CD14-positive monocyte (primary cell): ENCODE measurements around the gene ICE1. TPM values are rescaled to one million over a fixed set of nuclear protein-coding genes. Genes with fewer than 3 reads are reported as not detected.

Experiments used
- DNase-seq, 3 donors: peaks; one replicate each; pipeline ENCODE4 v3.0.0-alpha.2; 2011 to 2022
- H2AFZ ChIP-seq: 2 replicates; pipeline ENCODE4 v1.6.0; 2012; ENCODE audit warnings: mild to moderate bottlenecking, low read depth, low read length, inconsistent platforms; ENCODE audit not compliant: insufficient read depth, poor library complexity, severe bottlenecking
- H3K27ac ChIP-seq, 2 donors: 1 replicate in 1 of 2; 2 replicates in 1 of 2; pipeline ENCODE4 v1.5.1; 2012 to 2013; ENCODE audit warnings: low read length in 2 of 2, control low read depth in 1 of 2, inconsistent platforms in 1 of 2, low read depth in 1 of 2, mild to moderate bottlenecking in 1 of 2
- H3K27me3 ChIP-seq, 2 donors: one replicate each; pipeline versions ENCODE4 v1.6.0 to v1.6.1; 2011 to 2013; ENCODE audit warnings: low read length in 2 of 2; ENCODE audit not compliant: control insufficient read depth in 2 of 2, insufficient read depth in 2 of 2
- H3K36me3 ChIP-seq, 2 donors: replicated peaks in 1 of 2; 1 replicate in 1 of 2; 2 replicates in 1 of 2; pipeline versions ENCODE4 v1.5.1 to v1.6.1; 2012 to 2013; ENCODE audit warnings: low read length in 2 of 2, control low read depth in 1 of 2, inconsistent platforms in 1 of 2, mild to moderate bottlenecking in 1 of 2; ENCODE audit not compliant: insufficient read depth in 2 of 2, control insufficient read depth in 1 of 2
- H3K4me1 ChIP-seq, 2 donors: 1 replicate in 1 of 2; 2 replicates in 1 of 2; pipeline versions ENCODE4 v1.5.1 to v1.6.1; 2012 to 2013; ENCODE audit warnings: low read length in 2 of 2, control low read depth in 1 of 2, inconsistent platforms in 1 of 2, mild to moderate bottlenecking in 1 of 2, moderate library complexity in 1 of 2; ENCODE audit not compliant: insufficient read depth in 2 of 2, control insufficient read depth in 1 of 2
- H3K4me2 ChIP-seq: replicated peaks from 2 replicates; pipeline ENCODE3; 2012; ENCODE audit warnings: low read length, moderate library complexity, mild to moderate bottlenecking; ENCODE audit not compliant: poor library complexity, severe bottlenecking; ENCODE audit errors: extremely low read depth
- H3K4me3 ChIP-seq, 3 experiments: fragments of 200-600 bp in 1 of 3; sonication (generic) in 1 of 3; replicated peaks in 1 of 3; 1 replicate in 2 of 3; 2 replicates in 1 of 3; pipeline ENCODE4 v1.5.1; 2011 to 2013; ENCODE audit warnings: low read length in 3 of 3, mild to moderate bottlenecking in 3 of 3, control low read depth in 2 of 3, low read depth in 2 of 3, inconsistent platforms in 1 of 3, moderate library complexity in 1 of 3
- H3K79me2 ChIP-seq: 2 replicates; pipeline ENCODE4 v1.6.0; 2012; ENCODE audit warnings: mild to moderate bottlenecking, control low read depth, inconsistent platforms, low read length, moderate library complexity; ENCODE audit not compliant: insufficient read depth
- H3K9ac ChIP-seq: 2 replicates; pipeline ENCODE4 v1.6.0; 2017; ENCODE audit warnings: low read length, mild to moderate bottlenecking; ENCODE audit not compliant: insufficient read depth, poor library complexity, severe bottlenecking
- H3K9me3 ChIP-seq, 2 donors: replicated peaks in 1 of 2; 1 replicate in 1 of 2; 2 replicates in 1 of 2; pipeline versions ENCODE4 v1.5.1 to v1.6.1; 2012 to 2013; ENCODE audit warnings: low read length in 2 of 2, control low read depth in 1 of 2; ENCODE audit not compliant: control insufficient read depth in 1 of 2, insufficient read depth in 1 of 2
- H4K20me1 ChIP-seq: 2 replicates; pipeline ENCODE4 v1.6.0; 2012; ENCODE audit warnings: mild to moderate bottlenecking, low read length, control low read depth, moderate library complexity; ENCODE audit not compliant: insufficient read depth
- H3K27ac Mint-ChIP-seq, 7 donors: one replicate each; pipeline ENCODE4 v1.8.0; 2020; ENCODE audit warnings: mild to moderate bottlenecking in 7 of 7, mixed read lengths in 7 of 7, moderate library complexity in 6 of 7, inconsistent platforms in 2 of 7
- H3K27me3 Mint-ChIP-seq, 3 donors: one replicate each; pipeline ENCODE4 v1.8.0; 2021 to 2022; ENCODE audit warnings: low read depth in 3 of 3, mild to moderate bottlenecking in 3 of 3, mixed read lengths in 3 of 3, moderate library complexity in 3 of 3, inconsistent platforms in 1 of 3
- H3K36me3 Mint-ChIP-seq, 2 donors: one replicate each; pipeline ENCODE4 v1.8.0; 2020; ENCODE audit warnings: mixed read lengths in 2 of 2, inconsistent platforms in 1 of 2, mild to moderate bottlenecking in 1 of 2
- H3K4me1 Mint-ChIP-seq: one replicate; pipeline ENCODE4 v1.8.0; 2020; ENCODE audit warnings: mild to moderate bottlenecking, mixed read lengths
- H3K4me3 Mint-ChIP-seq, 2 donors: one replicate each; pipeline ENCODE4 v1.8.0; 2020; ENCODE audit warnings: mild to moderate bottlenecking in 2 of 2, mixed read lengths in 2 of 2, moderate library complexity in 1 of 2
- H3K9me3 Mint-ChIP-seq, 7 donors: one replicate each; pipeline ENCODE4 v1.8.0; 2020 to 2022; ENCODE audit warnings: mixed read lengths in 7 of 7, mild to moderate bottlenecking in 6 of 7, moderate library complexity in 6 of 7, inconsistent platforms in 2 of 7
- WGBS: methylation state at CpG from one replicate; pipeline ENCODE4 v1.1.5; 2013; ENCODE audit warnings: missing lambda C conversion rate; ENCODE audit not compliant: insufficient coverage; 5-methylcytosine and 5-hydroxymethylcytosine counted together
- intact Hi-C, 2 donors: fragments of 100-400 bp; cut with micrococcal nuclease; formaldehyde crosslinking; loops; one replicate each; pipeline versions ENCODE4 v1.15.0 to v1.15.1; 2023
- polyA plus RNA-seq, 3 donors: library from polyadenylated mRNA; depleted of rRNA in 1 of 3; unstranded in 2 of 3; stranded (reverse) in 1 of 3; fragments of 300-500 nt in 2 of 3; fragments of >200 nt in 1 of 3; fragmentation: Illumina TruSeq in 2 of 3; gene quantifications; 1 replicate in 2 of 3; 2 replicates in 1 of 3; pipeline ENCODE4 v1.2.3, GENCODE V29; 2012 to 2021
- TF ChIP-seq, protein P1 (sequence below): fragments of 200-600 bp; IDR thresholded peaks from one replicate; pipeline ENCODE4 v1.8.0; 2022; ENCODE audit warnings: antibody characterized with exemption, mild to moderate bottlenecking

Gene ICE1
- polyA plus RNA-seq, 3 donors: 2.4 to 8.2 (median 6.4) TPM

DNA sequence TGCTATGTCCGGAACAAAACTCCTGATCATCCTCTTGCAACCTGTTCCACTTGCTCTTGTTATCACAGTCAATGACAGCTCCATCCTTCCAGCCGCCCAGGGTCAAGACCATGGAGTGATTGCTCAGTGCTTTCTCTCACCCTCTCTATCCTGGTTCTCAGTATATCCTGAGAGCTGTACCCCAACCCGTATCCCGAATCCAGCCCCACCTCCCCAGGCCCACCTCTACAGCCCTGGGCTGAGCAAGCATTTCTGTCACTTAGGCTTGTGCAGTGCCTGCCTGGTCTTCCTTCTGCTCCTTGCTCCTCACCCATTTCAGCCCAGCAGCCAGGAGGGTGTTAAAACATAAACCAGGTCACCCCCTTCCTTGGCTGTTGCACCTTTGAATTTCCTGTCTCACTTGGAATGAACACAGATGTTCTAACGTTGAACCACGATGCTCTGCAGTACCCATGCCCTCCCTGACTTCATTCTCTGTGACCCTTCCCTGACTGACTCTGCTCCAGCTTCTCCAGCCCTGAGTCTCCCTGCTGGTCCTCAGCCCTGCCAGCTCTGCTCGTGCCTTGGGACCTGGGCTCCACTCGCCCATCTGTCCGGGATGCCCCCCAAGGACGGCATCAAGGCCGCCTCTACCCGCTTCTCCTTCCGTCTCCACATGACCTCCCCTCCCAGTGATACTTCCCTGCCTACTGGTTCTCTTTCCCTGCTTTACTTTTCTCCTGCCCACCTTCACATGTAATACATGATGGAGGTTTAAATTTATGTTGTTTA, 110.0 kb downstream of the ICE1 start:
- 93% methylated on average over 9 of the region's 13 CpGs for WGBS
- Histone ChIP-seq H4K20me1 (no peaks in the 10 kb centered on the region), H3K4me2 (no peak overlapping the region), H2AFZ (no peak overlapping the region), H3K9me3 (peaks cover 0 to 39% of the 10 kb centered on the region in 2 donors), H3K79me2 (no peaks in the 10 kb centered on the region), H3K36me3 (no peaks in the 10 kb centered on the region), H3K27me3 (no peaks in the 10 kb centered on the region), H3K4me3 (no peak overlapping the region), H3K27ac (no peak overlapping the region), H3K4me1 (no peaks in the 10 kb centered on the region), H3K9ac (no peak overlapping the region)
- H3K36me3 Mint-ChIP-seq: no peaks in the 10 kb centered on the region
- no peak overlapping the region for H3K4me3 Mint-ChIP-seq
- peaks cover 0 to 4% (median 0%) of the 10 kb centered on the region in 3 donors for H3K27me3 Mint-ChIP-seq
- TF ChIP-seq, protein P1, sequence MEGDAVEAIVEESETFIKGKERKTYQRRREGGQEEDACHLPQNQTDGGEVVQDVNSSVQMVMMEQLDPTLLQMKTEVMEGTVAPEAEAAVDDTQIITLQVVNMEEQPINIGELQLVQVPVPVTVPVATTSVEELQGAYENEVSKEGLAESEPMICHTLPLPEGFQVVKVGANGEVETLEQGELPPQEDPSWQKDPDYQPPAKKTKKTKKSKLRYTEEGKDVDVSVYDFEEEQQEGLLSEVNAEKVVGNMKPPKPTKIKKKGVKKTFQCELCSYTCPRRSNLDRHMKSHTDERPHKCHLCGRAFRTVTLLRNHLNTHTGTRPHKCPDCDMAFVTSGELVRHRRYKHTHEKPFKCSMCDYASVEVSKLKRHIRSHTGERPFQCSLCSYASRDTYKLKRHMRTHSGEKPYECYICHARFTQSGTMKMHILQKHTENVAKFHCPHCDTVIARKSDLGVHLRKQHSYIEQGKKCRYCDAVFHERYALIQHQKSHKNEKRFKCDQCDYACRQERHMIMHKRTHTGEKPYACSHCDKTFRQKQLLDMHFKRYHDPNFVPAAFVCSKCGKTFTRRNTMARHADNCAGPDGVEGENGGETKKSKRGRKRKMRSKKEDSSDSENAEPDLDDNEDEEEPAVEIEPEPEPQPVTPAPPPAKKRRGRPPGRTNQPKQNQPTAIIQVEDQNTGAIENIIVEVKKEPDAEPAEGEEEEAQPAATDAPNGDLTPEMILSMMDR: no peak
- DNase-seq: no peak
- no peaks in the 10 kb centered on the region for H3K4me1 Mint-ChIP-seq
- peaks cover 6 to 34% (median 18%) of the 10 kb centered on the region in 7 donors for H3K9me3 Mint-ChIP-seq
- no peak overlapping the region for H3K27ac Mint-ChIP-seq
- intact Hi-C loops: no loop called here

DNA sequence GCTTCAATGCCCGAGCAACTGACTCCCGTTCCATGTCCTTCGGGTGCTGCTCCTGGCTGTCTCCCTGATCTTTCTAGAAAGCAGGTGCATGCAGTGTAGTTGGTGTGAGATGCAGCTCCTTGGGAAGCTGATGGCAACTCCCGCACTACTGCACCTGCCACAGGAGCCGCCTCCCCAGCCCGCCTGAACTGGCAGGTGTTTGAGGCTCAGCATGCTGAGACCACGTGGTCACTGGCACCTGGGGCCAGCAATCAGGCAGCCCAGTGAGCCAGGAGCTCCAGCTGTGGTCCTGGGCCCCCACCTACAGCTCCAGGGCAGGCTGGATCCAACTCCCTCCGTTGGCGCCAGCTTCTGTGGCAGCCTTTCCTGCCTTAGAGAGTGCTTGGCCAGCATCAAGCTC, 111.5 kb downstream of the ICE1 start:
- DNase-seq: no peak
- intact Hi-C loops: no loop called here

More for the DNA sequence above, 111.5 kb downstream of the ICE1 start:
- no peaks in the 10 kb centered on the region for H3K79me2 ChIP-seq
- peaks cover 0 to 39% of the 10 kb centered on the region in 2 donors for H3K9me3 ChIP-seq
- no peak overlapping the region for H3K9ac ChIP-seq
- H3K27me3 ChIP-seq: no peaks in the 10 kb centered on the region
- no peak overlapping the region for H3K4me2 ChIP-seq
- WGBS: 82% methylated on average over 9 of the region's 9 CpGs
- H3K27ac ChIP-seq: no peak overlapping the region
- Mint-ChIP-seq H3K36me3 (no peaks in the 10 kb centered on the region), H3K4me3 (no peak overlapping the region), H3K9me3 (peaks cover 6 to 26% (median 15%) of the 10 kb centered on the region in 7 donors), H3K27me3 (peaks cover 0 to 4% (median 0%) of the 10 kb centered on the region in 3 donors), H3K4me1 (no peaks in the 10 kb centered on the region), H3K27ac (no peak overlapping the region)
- no peaks in the 10 kb centered on the region for H3K36me3 ChIP-seq
- H4K20me1 ChIP-seq: no peaks in the 10 kb centered on the region
- TF ChIP-seq, protein P1: no peak
- no peak overlapping the region for H2AFZ ChIP-seq
- H3K4me1 ChIP-seq: no peaks in the 10 kb centered on the region
- H3K4me3 ChIP-seq: no peak overlapping the region
